Small intestine (tissue), 7 donors: ENCODE measurements around the gene ATF7IP. TPM values are rescaled to one million over a fixed set of nuclear protein-coding genes. Genes with fewer than 3 reads are reported as not detected.

ENCODE experiments used
- DNase-seq, 2 donors: peaks; one replicate each; pipeline versions ENCODE4 v3.0.0 to v3.0.0-alpha.2; 2013
- FAIRE-seq: peaks from 2 replicates; lab custom pipeline; 2012; peaks lifted over from hg19 to GRCh38; lab: Jason Lieb, UNC
- H3K27ac ChIP-seq, 3 donors: one replicate each; pipeline ENCODE4 v1.5.1; 2013; ENCODE audit warnings: low read length in 2 of 3, mild to moderate bottlenecking in 2 of 3, control low read depth in 1 of 3, inconsistent platforms in 1 of 3, low read depth in 1 of 3, moderate library complexity in 1 of 3
- H3K27me3 ChIP-seq, 3 donors: one replicate each; pipeline ENCODE4 v1.6.1; 2013; ENCODE audit warnings: low read length in 3 of 3, inconsistent platforms in 1 of 3; ENCODE audit not compliant: control insufficient read depth in 3 of 3, insufficient read depth in 3 of 3
- H3K36me3 ChIP-seq, 3 donors: one replicate each; pipeline ENCODE4 v1.6.1; 2013; ENCODE audit warnings: low read length in 3 of 3, inconsistent platforms in 1 of 3, low read depth in 1 of 3, mild to moderate bottlenecking in 1 of 3, moderate library complexity in 1 of 3; ENCODE audit not compliant: control insufficient read depth in 3 of 3, insufficient read depth in 2 of 3
- H3K4me1 ChIP-seq, 3 donors: one replicate each; pipeline ENCODE4 v1.6.1; 2013; ENCODE audit warnings: low read length in 2 of 3, inconsistent platforms in 1 of 3, low read depth in 1 of 3, mild to moderate bottlenecking in 1 of 3, moderate library complexity in 1 of 3; ENCODE audit not compliant: control insufficient read depth in 3 of 3, insufficient read depth in 2 of 3
- H3K4me3 ChIP-seq, 3 donors: one replicate each; pipeline ENCODE4 v1.5.1; 2013; ENCODE audit warnings: low read length in 3 of 3, control low read depth in 1 of 3, inconsistent platforms in 1 of 3, low read depth in 1 of 3, mild to moderate bottlenecking in 1 of 3, moderate library complexity in 1 of 3
- H3K9me3 ChIP-seq, 2 donors: one replicate each; pipeline ENCODE4 v1.6.1; 2013; ENCODE audit warnings: low read depth in 1 of 2, low read length in 1 of 2; ENCODE audit not compliant: control insufficient read depth in 2 of 2, insufficient read depth in 1 of 2
- WGBS, 3 donors: extraction: QIAGEN DNeasy Blood & Tissue Kit; methylation state at CpG; one replicate each; pipeline ENCODE4 v1.1.7; 2013; 5-methylcytosine and 5-hydroxymethylcytosine counted together
- polyA plus RNA-seq, 4 donors: library from polyadenylated mRNA; stranded (reverse) in 3 of 4; unstranded in 1 of 4; fragments of 200-250 nt in 3 of 4; fragments of 120-200 nt in 1 of 4; gene quantifications; one replicate each; pipeline versions ENCODE4 v1.2.1 to v1.2.3, GENCODE V29; 2013
- donor health status: healthy with polysubstance abuse.
- donor health status: control.
- donor health status: control.
- donor health status: Bipolar disorder and iron deficiency.
- donor health status: healthy.

The ATF7IP gene
- polyA plus RNA-seq, 4 donors, result 3.5 to 34.5 (median 5.7) TPM

DNA sequence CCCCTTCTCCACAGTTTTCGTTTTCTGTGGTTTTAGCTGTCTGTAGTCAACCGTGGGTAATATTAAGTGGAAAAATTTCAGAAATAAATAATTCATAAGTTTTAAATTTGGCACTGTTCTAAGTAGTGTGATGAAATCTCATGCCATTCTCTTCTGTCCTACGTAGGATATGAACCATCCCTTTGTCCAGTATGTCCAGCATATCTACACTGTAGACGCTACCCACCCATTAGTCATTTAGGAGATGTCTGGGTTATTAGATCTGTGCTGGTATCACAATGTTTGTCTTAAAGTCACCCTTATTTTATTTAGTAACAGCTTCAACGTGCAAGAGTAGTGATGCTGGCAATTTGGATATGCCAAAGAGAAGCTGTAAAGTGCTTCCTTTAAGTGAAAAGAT, 44.7 kb downstream of the ATF7IP start:
- Histone ChIP-seq H3K4me1 (peaks cover 0 to 5% (median 0%) of the 10 kb centered on the region in 3 donors), H3K27me3 (no peaks in the 10 kb centered on the region), H3K27ac (no peak overlapping the region), H3K4me3 (no peak overlapping the region), H3K36me3 (peaks cover 0 to 4% (median 0%) of the 10 kb centered on the region in 3 donors), H3K9me3 (peaks cover 0 to 10% of the 10 kb centered on the region in 2 donors)
- FAIRE-seq (no peak), DNase-seq (no peak)
- WGBS, 3 donors, result 82 to 92% (median 90%) methylated on average over 5 of the region's 5 CpGs

DNA sequence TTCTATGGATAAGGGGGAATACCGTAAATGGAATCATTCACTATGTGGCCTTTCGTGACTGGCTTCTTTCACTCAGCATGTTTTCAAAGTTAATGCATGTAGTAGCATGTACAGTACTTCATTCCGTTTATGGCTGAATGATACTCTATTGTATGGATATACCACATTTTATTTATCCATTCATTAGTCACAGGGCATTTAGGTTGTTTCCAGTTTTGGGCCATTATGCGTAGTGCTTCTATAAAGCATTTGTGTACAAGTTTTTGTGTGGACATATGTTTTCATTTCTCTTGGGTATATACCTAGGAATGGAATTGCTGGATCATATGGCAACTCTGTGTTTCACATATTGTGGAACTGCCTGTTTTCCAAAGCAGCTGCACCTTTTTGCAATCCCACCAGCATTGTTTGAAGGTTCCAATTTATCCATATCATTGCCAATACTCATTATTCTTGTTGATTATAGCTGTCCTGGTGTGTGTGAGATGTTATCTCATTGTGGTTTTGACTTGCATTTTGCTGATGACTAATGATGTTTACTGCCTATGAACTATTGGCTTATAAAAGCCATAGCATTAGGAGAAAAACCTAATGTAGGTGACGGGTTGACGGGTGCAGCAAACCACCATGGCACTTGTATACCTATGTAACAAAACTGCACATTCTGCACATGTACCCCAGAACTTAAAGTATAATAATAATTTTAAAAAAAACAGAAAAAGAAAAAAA, 45.5 kb downstream of the ATF7IP start:
- FAIRE-seq (no peak), DNase-seq (peak in 1 of 2 donors; percentile 47)
- WGBS, 3 donors, result 82 to 91% (median 90%) methylated on average over 6 of the region's 6 CpGs
- no peak overlapping the region for H3K4me3 ChIP-seq
- H3K9me3 ChIP-seq, result peaks cover 0 to 7% of the 10 kb centered on the region in 2 donors
- H3K4me1 ChIP-seq, result peaks cover 0 to 5% (median 0%) of the 10 kb centered on the region in 3 donors
- peaks cover 0 to 3% (median 0%) of the 10 kb centered on the region in 3 donors for H3K36me3 ChIP-seq
- no peaks in the 10 kb centered on the region for H3K27me3 ChIP-seq
- peak overlapping the region in 1 of 3 donors; percentile 20 for H3K27ac ChIP-seq

DNA sequence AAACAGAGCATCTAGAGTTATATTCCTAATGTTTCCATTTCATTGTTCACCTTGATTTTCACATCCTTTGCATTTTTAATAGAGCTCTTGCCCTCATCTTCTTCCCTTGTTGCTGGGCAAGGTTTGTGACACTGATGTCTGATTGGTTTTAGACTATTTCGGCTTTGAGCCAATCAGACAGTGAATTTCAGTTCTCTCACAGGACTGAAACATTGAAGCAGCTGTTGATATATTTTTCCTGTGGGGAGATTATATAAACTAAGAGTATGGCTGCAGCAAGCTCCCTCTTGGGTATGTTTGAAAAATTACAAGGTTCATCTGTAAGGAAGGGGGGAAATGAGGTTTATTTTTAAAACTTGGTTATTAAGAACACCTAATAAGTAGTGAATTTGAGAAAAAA, 51.2 kb downstream of the ATF7IP start:
- Histone ChIP-seq H3K27ac (peak overlapping the region in 1 of 3 donors; percentile 36), H3K4me1 (peaks cover 0 to 7% (median 3%) of the 10 kb centered on the region in 3 donors), H3K4me3 (no peak overlapping the region), H3K27me3 (no peaks in the 10 kb centered on the region), H3K9me3 (peaks cover 0 to 12% of the 10 kb centered on the region in 2 donors), H3K36me3 (peaks cover 0 to 3% (median 2%) of the 10 kb centered on the region in 3 donors)
- DNase-seq, result peak; percentile 51 to 64
- WGBS, 3 donors, result 71 to 78% (median 72%) methylated on average over 1 of the region's 1 CpG
- FAIRE-seq, result peak; percentile 5

DNA sequence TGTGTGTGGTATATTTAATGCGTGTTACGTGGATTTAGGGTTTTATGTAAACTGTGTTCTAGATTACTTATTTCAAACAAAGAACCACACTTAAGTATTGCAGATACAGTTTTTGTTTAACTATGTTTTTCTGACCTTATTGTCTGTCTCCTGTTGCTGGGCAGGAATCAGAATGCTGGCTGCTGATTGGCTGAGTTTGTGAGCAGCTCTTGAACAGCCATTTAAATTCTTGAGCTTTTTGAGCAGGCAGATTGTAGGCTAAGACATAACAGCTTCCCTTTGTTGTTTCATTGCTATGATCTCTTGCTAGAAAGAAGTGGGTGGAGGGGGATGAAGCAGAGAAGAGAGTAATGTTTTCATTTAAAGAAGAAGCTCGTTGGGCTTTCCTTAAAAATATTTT, 52.2 kb downstream of the ATF7IP start:
- H3K27ac ChIP-seq, result peak overlapping the region in 1 of 3 donors; percentile 39
- FAIRE-seq, result no peak
- no peak overlapping the region for H3K4me3 ChIP-seq
- H3K36me3 ChIP-seq, result peaks cover 0 to 3% (median 2%) of the 10 kb centered on the region in 3 donors
- H3K27me3 ChIP-seq, result no peaks in the 10 kb centered on the region
- DNase-seq, result peak; percentile 57 to 60
- H3K9me3 ChIP-seq, result peaks cover 0 to 10% of the 10 kb centered on the region in 2 donors
- 60 to 83% (median 72%) methylated on average over 3 of the region's 3 CpGs for WGBS, 3 donors
- H3K4me1 ChIP-seq, result peaks cover 0 to 7% (median 3%) of the 10 kb centered on the region in 3 donors

DNA sequence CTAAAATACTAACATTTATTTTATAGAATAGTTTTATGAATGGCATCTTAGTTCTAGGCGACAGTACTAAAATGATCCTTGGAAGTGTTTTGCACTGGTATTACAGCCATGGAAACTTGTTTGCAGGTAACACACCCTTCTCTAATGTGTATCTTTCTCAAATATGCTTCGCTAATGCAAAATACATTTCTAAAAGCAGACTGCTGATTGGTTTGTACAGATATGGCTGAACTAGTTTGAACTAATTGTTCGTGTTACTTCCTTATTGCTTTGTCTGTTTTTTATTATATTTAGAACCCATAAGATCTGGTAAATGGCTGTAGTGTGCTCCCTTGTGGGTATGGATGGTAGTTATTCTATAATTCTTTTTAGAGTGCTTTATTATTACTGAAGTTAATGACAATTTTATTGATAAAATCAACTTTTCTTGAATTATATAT, 53.0 kb downstream of the ATF7IP start:
- peaks cover 0 to 3% (median 2%) of the 10 kb centered on the region in 3 donors for H3K36me3 ChIP-seq
- H3K27ac ChIP-seq, result peak overlapping the region in 1 of 3 donors; percentile 39
- H3K4me3 ChIP-seq, result no peak overlapping the region
- H3K27me3 ChIP-seq, result no peaks in the 10 kb centered on the region
- peaks cover 0 to 7% (median 3%) of the 10 kb centered on the region in 3 donors for H3K4me1 ChIP-seq
- 48 to 59% (median 56%) methylated on average over 3 of the region's 3 CpGs for WGBS, 3 donors
- peaks cover 0 to 8% of the 10 kb centered on the region in 2 donors for H3K9me3 ChIP-seq
- DNase-seq (peak; percentile 39 to 62), FAIRE-seq (peak; percentile 84)

DNA sequence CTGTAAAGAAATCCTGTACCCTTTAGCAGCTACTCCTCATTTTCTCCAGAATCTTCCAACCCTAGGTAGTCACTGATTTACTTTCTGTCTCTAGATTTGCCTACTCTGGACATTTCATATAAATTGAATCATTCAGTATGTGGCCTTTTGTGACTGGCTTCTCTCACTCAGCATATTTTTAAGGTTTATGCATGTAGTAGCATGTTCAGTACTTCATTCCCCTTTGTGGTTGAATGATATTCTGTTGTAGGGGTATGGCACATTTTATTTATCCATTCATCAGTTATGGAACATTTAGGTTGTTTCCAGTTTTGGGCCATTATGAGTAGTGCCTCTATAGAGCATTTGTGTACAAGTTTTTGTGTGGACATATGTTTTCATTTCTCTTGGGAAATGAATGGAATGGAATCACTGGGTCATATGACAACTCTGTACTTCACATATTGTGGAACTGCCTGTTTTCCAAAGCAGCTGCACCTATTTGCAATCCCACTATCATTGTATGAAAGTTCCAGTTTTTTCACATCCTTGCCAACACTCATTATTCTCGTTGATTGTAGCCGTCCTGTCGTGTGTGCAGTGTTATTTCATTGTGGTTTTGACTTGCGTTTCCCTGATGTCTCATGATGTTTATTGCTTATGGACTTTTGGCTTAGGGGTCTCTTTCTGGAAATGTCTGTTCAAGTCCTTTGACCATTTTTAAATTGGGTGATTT, 57.2 kb downstream of the ATF7IP start:
- Histone ChIP-seq H3K27me3 (no peaks in the 10 kb centered on the region), H3K27ac (no peak overlapping the region), H3K9me3 (peaks cover 0 to 12% of the 10 kb centered on the region in 2 donors), H3K36me3 (peaks cover 0 to 19% (median 6%) of the 10 kb centered on the region in 3 donors), H3K4me3 (no peak overlapping the region), H3K4me1 (no peaks in the 10 kb centered on the region)
- FAIRE-seq, result no peak
- no peak for DNase-seq
- WGBS, 3 donors, result 88 to 92% (median 88%) methylated on average over 4 of the region's 4 CpGs

DNA sequence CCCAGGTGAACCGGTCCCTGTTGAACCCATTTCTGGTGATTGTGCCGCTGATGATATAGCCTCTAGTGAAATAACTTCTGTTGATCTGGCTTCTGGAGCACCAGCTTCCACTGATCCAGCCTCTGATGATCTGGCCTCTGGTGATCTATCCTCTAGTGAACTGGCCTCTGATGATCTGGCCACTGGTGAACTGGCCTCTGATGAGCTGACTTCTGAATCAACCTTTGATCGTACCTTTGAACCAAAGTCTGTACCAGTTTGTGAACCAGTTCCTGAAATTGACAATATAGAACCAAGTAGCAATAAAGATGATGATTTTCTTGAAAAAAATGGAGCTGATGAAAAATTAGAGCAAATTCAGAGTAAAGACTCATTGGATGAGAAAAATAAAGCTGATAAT, 59.1 kb downstream of the ATF7IP start:
- peaks cover 0 to 20% (median 7%) of the 10 kb centered on the region in 3 donors for H3K36me3 ChIP-seq
- 98 to 99% (median 99%) methylated on average over 3 of the region's 3 CpGs for WGBS, 3 donors
- peaks cover 0 to 11% of the 10 kb centered on the region in 2 donors for H3K9me3 ChIP-seq
- H3K27ac ChIP-seq, result no peak overlapping the region
- no peak for DNase-seq
- no peak for FAIRE-seq
- no peak overlapping the region for H3K4me3 ChIP-seq
- H3K4me1 ChIP-seq, result no peaks in the 10 kb centered on the region
- H3K27me3 ChIP-seq, result no peaks in the 10 kb centered on the region

DNA sequence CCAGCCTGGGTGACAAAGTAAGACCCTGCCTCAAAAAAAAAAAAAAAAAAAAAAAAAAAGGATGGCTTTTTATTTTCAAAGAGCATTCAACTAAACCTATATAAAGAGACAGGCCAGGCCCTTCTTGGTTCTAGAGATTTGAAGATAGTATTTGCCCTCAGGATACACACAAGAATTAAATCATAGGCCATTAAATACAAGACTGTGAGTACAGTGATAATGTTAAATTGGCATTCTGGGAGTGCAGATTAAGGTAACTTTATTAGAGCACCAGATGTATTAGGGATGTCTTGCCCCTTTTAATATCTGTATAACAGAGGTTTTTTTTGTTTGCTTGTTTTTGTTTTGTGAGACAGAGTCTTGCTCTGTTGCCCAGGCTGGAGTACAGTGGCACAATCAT, 61.3 kb downstream of the ATF7IP start:
- FAIRE-seq (no peak), DNase-seq (no peak)
- H3K4me1 ChIP-seq, result no peaks in the 10 kb centered on the region
- no peak overlapping the region for H3K4me3 ChIP-seq
- no peaks in the 10 kb centered on the region for H3K27me3 ChIP-seq
- no peak overlapping the region for H3K27ac ChIP-seq
- H3K9me3 ChIP-seq, result peaks cover 0 to 5% of the 10 kb centered on the region in 2 donors
- peaks cover 0 to 18% (median 6%) of the 10 kb centered on the region in 3 donors for H3K36me3 ChIP-seq
